NOMO-1 treated with dmso at 0.1 percent for 144 hours (cell line): ENCODE data around the gene CPED1.

Experiments used
- DNase-seq: peaks from one replicate; lab custom pipeline; 2025; ENCODE audit not compliant: unreplicated experiment; lab: John Stamatoyannopoulos, UW

Gene CPED1

GRCh38 chr7:121126801-121127534 is 138.5 kb downstream of the CPED1 start:
- no peak for DNase-seq

GRCh38 chr7:121132940-121133339 is 144.4 kb downstream of the CPED1 start:
- no peak for DNase-seq

- no peak for DNase-seq
Measured at GRCh38 chr7:121133444-121133843, 144.9 kb downstream of the CPED1 start.

- DNase-seq = no peak
Measured at GRCh38 chr7:121137580-121137979, 149.1 kb downstream of the CPED1 start.

DNA sequence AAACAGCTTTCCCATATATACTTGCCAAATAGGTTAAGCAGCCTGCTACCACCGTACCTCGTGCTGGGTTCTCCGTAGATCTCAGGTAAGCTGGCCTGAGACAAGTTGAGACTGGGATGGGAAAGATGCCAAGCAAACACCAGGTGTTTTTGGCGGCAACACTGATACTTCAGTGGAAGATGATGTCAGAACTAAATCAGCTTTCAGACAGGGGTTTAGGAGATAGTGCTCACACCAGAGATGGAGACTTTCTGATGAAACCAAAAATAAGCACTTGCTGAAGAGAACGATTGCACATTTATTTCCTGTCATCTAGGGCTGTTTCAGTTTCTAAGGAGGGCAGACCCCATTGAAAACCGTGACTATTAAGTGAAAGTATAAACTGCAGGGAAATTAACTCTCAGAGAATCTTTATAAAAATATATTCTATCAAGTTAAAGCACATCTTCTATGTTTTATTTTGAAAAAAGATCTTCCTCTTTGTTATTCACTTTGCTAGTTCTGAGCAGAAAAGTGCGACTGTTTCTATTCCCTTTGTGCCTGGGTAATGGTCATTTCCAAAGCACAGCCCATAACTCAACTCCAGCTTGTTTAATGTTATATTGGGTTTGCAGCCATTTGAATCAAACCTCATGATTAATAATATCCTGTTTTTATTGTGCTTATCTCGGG is 149.9 kb downstream of the CPED1 start:
- DNase-seq = no peak

- DNase-seq = no peak
Measured at GRCh38 chr7:121139427-121139826, 150.9 kb downstream of the CPED1 start.

DNA sequence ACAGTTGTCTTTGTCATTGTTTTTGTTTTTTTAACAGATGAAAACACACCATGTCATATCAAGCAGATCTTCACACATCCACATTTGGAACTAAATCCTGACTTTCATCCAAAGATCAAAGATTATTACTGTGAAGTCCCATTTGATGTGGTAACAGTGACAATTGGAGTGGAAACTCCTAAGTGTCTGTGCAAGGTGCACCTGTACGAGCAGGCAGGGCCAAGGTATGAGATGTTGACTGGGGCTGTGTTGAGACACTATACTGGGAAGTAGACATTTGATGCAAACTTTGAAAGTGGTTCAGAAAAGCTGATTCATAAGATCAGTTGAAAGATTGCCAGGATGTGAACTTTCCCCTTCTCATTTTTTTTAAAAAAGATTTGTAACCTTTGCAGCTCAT is 152.3 kb downstream of the CPED1 start:
- DNase-seq = no peak

GRCh38 chr7:121151774-121152221 is 163.3 kb downstream of the CPED1 start:
- no peak for DNase-seq

GRCh38 chr7:121153411-121153810 is 164.9 kb downstream of the CPED1 start:
- DNase-seq = no peak

DNA sequence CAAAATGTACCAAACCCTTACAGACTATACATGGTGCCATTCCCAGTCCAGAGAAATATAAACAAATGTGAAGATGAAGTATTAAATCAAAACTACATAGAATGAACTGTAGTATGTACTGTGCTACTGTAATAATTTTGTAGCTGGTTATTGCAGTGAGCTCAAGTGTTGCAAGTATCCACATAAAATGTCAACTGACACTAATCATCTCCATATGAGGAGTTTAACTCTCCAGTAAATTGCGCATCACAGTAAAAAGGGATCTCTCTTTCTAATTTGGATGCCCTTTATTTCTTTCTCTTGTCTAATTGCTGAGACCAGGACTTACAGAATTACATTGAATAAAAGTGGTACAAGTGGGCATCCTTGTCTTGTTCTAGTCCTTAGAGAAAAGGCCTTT is 165.5 kb downstream of the CPED1 start:
- DNase-seq = no peak

DNA sequence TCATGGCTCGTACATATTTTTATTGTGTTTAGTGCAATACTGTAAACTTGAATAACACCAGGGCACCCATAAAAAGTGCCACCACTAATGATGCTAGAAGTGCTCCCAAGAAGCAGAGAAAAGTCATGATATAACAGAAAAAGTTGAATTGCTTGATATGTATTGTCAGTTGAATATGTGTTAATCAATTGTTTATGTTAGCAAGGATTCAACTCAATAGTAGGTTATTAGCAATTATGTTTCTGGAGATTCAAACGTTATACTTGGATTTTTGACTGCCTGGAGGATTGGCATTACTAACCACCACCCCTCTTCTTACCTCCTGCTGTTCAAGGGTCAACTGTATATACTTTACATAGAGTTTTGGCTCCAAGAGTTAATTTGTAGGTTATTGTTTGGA is 168.3 kb downstream of the CPED1 start:
- DNase-seq = no peak

GRCh38 chr7:121157341-121157751 is 168.8 kb downstream of the CPED1 start:
- DNase-seq = no peak

DNA sequence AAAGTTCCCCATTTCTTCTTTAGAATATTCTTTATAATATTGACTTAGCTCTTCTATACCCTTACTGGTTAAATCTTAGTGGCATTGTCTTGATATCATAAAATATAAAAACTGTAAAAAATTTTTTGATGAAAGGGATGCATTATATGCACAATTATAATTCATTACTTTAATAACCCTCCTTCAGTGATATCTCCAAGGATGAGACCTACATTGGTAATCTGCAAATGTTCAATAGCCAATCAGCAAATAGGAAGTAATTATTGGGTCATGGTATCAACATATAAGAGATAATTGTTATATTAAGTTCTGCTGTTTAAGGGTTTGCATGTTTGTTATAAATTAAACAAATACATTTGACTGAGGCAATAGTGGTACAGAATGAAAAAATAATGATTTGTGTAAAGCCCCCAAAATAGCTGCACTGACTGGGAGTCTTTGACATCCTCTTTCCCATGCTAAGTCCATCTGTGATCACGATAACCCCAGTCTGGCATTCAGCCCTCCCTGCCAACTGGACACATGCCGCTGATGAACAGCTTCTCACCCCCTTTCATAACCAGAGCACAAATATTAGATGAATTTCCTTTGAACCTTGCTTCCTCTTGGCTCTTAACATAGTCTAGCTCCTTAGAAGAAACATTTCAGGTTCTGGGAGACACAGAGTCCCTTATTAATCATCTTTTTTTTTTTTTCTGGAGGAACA is 169.5 kb downstream of the CPED1 start:
- no peak for DNase-seq

GRCh38 chr7:121158665-121159064 is 170.2 kb downstream of the CPED1 start:
- DNase-seq = no peak

DNA sequence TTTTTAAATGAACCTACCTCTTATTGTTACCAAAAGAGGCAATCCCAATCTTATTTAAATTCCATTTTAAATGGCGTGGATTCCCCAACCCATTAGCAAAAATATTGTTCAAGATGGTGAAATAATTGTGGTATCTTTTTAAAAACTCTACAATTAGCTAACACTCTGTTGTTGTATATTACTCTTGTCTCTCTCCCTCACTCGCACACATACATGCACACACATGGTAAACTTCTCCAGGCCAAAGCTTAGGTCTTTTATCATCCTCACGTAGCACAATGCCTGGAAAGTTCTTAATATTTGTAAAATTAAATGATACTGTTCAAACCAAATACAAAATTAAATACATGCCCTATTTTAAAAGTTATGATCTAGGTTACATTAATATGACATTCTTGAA is 171.0 kb downstream of the CPED1 start:
- no peak for DNase-seq

DNA sequence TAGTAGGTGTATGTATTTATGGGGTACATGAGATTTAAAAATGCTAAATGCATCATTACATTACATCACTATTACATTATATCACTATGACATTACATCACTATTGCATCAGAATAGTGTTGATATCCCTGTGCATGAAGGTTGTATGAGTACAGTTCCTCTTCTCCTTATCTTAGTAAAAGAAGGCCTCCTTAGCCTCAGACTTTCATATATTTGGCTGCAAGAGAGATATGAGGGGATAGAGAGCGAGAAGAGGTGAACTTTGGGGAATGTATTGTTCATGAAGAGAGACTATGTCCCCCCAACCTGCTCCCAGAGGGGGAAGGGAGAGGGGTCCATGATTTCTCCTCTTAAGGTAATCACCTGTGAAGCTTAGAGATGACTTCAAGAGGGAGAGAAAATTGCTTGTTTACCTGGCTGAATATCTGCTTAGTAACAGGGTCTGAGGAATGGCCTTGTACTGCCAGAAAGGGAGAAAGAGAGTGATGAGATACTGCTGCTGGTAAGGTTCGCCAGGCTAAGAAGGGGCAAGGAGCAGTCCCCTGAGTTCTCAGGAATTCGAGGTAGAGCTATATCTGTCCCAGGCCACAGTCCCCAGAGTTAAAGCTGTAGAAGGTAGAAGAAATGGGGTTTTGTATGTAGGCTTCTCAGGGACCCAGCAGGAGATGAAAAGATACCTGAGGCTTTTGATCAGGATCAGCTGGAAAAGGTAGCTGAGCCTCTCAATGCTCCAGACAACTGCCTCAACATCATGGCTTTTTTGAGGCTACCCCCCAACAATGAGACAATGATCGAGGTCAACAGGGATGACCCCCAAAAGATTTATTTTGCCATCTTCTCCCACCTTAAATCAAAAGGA is 171.9 kb downstream of the CPED1 start:
- no peak for DNase-seq

DNA sequence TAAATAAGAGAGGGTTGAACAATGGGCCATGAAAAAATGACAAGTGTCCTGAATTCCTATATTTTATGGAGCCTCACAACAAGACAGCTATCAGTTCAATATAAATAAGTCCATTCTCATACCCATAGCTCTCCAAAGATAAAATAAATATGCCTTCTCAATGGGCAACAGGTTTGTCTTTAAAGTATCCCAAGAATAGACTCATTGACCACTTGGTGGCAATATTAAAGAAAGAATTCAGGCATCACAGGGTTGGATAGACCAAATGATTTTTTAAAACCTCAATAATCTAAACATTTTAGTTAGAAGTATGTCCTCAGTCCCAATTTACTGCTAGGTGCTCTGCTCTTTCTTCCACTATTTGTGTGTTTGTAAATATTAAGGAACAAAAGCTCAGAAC is 175.2 kb downstream of the CPED1 start:
- no peak for DNase-seq

DNA sequence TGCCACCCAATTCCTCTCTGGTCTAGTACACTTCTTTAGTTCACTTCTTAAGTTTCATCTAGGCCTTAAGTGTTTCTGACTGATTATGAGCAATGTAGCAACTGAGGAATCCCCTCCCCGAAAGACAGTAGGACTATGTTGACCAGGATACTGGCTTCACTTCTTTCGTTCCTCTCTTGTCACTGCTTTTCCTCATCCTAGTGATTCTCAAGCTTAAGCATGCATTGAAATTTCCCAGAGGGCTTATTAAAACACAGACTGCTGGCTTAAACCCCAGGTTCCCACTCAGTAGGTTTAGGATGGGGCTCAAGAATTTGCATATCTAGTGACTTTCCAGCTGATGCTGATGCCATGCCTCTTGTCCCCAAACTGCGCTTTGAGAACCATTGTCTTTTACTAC is 175.7 kb downstream of the CPED1 start:
- DNase-seq = no peak

GRCh38 chr7:121166916-121167315 is 178.4 kb downstream of the CPED1 start:
- DNase-seq = no peak

- DNase-seq = no peak
Measured at GRCh38 chr7:121167971-121168370, 179.5 kb downstream of the CPED1 start.

DNA sequence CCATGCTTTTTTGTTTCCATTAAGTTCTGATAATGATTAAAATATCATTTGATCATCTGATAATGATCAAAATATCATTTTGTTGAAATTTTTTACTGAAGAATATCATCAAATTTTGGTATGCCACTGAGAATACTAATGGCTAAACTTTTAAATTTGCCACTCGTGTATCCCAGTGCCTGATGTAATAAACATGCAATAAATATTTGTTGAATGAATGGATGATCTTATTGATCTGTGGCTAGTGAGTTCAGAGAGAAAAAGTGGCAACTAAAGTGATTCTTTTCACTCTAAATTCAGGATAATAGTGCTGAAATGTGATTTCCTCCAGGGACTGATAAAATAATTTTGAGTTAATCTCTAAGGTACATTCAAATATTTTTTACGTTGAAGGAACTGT is 181.0 kb downstream of the CPED1 start:
- DNase-seq = no peak
